HUDEP-2 (cell line): ENCODE data around the gene CYYR1.

Experiments
- DNase-seq, 76 experiments: peaks; one replicate each; lab custom pipeline; 2025; ENCODE audit not compliant: unreplicated experiment in 76 of 76; lab: John Stamatoyannopoulos, UW

Gene CYYR1

DNA sequence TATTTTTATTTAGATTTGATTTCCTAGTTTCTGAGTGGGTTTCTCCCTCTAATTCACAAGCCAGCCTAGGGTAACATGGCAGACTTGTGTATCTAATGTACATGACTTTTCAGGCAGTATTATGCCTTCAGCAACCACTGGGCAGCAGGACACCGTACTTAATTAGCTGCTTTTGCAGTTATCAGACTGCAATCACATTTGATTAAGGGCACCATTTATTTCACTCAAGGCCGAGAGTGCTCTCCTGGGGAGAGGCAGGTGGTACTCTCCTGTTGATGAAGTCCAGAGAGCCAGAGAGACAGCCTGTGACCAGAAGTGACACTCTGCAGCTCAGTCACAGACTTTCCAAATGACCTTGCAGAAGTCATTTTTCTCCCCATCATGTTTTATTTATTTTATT is 18.7 kb downstream of the CYYR1 start:
- no peak for DNase-seq

GRCh38 chr21:26553898-26554297 is 19.2 kb downstream of the CYYR1 start:
- no peak for DNase-seq

DNA sequence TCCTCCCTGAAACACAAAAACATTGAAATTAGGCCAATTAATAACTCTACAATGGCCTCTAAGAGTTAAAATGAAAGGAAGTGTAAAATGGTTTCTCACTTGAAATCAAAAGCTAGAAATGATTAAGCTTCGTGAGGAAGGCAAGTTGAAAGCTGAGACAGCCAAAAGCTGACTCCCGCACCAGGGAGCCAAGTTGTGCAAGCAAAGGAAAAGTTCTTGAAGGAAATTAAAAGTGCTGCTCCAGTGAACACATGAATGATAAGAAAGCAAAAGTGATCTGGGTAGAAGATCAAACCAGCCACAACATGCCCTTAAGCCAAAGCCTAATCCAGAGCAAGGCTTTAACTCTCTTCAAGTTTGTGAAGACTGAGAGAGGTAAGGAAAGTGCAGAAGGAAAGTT is 22.8 kb downstream of the CYYR1 start:
- no peak for DNase-seq

- no peak for DNase-seq
Observed at GRCh38 chr21:26546446-26547097, 26.5 kb downstream of the CYYR1 start.

DNA sequence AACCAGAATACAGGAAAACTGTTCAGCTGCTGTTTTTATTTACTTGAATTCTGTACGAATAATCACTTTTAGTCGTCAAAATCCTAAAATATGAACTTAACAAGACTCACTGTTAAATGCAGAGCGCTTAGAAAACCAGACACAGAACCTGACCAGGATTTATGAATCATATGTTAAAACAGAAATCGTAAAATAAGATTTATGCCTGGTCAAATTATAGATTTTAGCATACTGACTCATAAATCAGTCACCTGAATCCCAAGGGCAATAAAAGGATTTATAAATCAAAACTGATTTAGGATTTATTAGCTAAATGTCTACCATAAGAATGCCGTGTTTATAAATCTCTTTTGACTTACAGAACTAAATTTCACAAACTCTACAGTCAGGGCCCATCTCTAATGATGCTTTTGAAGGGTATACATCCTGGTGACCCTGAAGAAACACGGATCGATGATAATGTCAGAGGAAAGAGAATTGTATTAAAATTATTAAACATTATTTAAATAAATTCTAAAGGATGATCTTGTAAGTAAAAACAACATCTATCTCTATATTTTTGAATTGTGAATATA is 28.8 kb downstream of the CYYR1 start:
- DNase-seq, result no peak

- no peak for DNase-seq
Observed at GRCh38 chr21:26540651-26541050, 32.4 kb downstream of the CYYR1 start.

GRCh38 chr21:26539566-26539965 is 33.5 kb downstream of the CYYR1 start:
- no peak for DNase-seq

DNA sequence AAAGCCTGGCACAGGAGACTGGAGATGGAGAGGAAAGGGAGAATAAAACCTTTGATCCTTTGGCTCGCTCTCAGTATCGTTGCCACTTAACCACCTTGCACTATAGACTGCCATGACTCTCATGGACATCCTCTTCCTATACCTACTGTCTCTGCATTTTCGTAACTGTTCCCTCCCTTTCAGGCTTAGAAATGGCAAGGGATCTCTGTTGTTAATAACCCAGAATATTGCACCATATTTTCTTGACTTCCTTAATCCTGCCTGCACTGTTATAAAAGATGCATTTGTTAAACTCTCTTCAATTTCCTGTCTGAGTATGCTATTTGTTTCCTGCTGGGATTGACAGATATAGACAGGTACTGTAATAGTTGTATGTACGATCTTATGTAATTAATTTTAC is 38.6 kb downstream of the CYYR1 start:
- DNase-seq, result no peak

DNA sequence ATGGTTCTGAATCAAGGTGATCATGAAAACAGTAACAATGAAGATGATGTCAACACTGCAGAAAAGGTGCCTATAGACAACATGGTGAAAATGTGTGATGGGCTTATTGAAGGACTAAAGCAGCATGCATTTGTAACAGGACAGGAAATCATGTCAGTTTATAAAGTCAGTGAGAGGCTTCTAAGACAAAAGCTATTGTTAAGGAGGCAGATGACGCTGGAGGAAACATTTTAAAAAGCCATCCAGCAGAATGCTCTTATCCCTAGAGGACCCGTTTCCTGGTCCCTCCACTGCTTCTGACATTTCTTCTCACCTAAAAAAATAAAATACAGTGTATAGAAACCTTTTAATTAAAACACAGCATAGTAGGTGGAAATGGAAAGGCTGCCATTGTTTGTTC is 40.9 kb downstream of the CYYR1 start:
- no peak for DNase-seq

- DNase-seq, result no peak
Observed at GRCh38 chr21:26529526-26529925, 43.6 kb downstream of the CYYR1 start.

- DNase-seq, result no peak
Observed at GRCh38 chr21:26528882-26529281, 44.2 kb downstream of the CYYR1 start.

GRCh38 chr21:26522704-26523103 is 50.4 kb downstream of the CYYR1 start:
- DNase-seq, result no peak

GRCh38 chr21:26519142-26519541 is 53.9 kb downstream of the CYYR1 start:
- DNase-seq, result no peak

DNA sequence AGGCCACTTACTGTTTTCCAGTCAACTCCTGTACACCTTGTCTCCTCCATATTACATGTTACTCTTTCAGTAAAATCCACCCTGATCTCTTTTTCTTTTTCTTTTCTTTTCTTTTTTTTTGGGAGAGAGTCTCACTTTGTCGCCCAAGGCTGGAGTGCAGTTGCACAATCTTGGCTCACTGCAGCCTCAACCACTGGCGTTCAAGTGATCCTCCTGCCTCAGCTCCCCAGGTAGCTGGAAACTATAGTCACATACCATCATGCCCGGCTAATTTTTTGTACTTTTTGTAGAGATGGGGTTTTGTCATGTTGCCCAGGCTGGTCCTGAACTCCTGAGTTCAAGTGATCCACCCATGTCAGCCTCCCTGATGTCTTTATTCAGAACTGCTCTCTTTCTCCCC is 57.8 kb downstream of the CYYR1 start:
- no peak for DNase-seq

DNA sequence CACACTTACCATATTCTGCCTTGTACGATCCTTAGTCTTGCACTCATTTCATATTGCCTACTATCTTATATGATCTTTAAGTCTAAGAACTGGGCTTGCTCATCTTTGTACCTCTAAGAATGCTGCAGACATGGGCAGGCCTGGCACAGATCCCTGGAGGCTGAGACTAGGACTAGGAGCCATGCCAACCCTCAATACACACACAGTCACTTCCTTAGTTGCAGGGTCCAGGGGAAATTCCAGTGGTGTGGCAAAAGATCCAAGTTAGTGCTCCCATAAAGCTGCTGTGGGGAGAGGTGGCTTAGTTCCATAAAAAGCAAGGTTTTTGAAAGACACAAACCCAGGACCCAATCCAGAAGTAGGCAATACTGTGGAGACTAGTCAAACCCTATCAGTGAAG is 59.9 kb downstream of the CYYR1 start:
- no peak for DNase-seq

DNA sequence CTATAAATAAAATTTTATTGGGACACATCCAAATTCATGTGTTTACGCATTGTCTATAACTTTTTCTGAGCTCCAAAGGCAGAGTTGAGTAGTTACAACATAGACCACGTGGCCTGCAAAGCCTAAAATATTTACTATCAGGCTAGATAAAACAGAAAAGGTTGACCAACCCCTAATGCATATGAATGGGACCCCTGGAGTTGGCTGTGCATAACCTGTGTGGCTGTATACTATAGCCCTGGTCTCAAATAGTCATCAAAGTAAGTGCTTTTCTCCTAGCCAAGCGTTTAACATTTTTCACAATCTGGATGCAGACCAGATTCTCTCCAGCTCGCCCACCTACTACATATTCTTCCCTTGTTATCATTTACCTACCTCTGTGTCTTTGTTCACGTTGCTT is 60.4 kb downstream of the CYYR1 start:
- no peak for DNase-seq

DNA sequence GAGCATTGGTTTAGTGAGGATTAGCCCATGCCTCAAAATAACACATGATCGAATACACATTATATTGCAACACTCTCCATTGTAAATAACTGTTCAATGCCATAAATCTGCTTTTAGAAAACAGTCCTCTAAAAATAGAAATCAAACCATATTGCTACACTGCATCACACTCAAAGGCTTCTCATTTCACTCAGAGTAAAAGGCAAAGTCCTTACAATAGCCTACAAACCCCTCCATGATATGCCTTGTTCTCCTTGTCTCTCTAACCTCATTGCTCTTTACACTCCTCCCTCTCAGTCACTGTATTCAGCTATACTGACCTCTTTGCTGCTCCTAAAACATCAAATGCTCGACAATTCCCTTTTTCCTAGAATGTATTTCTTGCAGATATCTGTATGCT is 64.2 kb downstream of the CYYR1 start:
- no peak for DNase-seq

GRCh38 chr21:26506956-26507355 is 66.1 kb downstream of the CYYR1 start:
- no peak for DNase-seq

GRCh38 chr21:26505211-26505610 is 67.9 kb downstream of the CYYR1 start:
- no peak for DNase-seq

DNA sequence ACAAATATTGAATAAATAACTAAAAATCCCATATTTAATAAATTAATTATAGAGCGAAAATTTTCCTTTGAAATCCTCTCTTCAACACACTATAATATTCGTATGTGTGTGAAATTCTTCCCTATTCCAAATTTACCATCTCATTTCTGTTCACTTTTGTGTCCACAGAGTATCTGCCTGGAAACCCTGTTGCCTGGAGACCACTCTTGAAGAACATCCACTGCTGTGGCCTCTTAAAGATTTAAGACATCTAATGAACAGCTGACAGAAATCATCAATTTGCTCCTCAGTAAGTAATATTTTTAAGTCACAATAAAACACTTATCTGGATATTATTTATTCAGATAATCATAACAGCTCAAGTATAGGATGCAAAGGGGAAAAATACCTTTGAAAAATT is 69.7 kb downstream of the CYYR1 start:
- no peak for DNase-seq

- DNase-seq, result no peak
Observed at GRCh38 chr21:26501495-26502021, 71.5 kb downstream of the CYYR1 start.

DNA sequence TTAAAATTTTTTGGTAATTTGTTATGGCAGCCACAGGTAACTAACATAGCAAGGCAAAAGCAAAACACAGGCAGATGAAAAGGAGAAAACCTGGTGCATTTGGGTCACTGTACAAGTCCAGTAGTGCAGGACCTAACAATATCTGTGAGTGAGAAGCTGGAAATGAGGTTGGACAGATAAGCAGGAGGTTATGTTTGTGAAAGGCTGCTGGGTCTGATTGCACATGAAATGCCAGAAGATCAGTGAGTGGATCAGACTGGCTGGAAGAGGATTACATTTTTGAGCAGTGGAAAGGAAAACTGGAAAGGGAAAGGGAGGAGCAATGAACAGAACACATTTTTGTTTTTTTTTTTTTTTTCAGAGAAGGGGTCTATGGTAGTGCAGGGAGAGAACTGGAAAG is 73.6 kb downstream of the CYYR1 start:
- no peak for DNase-seq
